ENCODE measurements around the gene TPD52L2.

TPD52L2 gene

DNA sequence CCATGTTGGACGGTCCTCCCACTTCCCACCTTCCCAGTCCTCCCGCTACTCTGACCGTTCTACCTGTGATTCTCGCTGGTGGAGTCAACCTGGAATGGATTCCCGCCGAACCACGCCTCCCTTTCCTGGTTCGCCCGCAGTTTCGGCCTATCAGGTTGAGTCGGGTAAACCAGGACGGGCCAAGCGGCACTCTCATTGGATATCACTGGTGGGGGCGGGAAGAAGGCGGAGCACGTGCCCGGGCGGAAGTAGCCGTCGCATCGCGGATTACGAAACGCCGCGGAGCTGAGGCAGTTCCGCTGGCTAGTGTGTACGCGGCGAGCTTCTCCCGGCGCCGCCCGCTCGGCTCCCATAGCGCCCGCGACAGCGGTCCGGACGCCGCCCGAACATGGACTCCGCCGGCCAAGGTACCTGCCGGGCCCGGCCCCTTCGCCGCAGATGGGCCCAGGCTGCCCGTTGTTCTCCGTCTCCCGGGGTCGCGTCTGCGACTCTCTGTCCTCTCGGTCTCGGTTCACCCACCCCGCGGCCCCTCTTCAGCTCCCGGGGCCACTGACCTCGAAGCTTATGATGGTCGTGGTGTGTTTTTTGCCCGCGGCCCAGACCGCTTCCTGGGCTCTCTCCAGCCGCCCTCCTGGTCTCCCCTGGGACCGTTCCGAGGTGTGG, at the start of gene TPD52L2:
TPD52L2 (plus strand) TSS at position 293 of the 663 bp plus-strand sequence; CDS start at position 389, 96 bp downstream.
- DNase-seq: peak; percentile 98 to 99
- TF ChIP-seq POLR2A (IDR thresholded peaks at IDR 0.05; ENCODE audit: low read length) (peak; percentile 93), GATA1 (IDR thresholded peaks at IDR 0.05; ENCODE audit: low read depth, low read length) (no peak)

DNA sequence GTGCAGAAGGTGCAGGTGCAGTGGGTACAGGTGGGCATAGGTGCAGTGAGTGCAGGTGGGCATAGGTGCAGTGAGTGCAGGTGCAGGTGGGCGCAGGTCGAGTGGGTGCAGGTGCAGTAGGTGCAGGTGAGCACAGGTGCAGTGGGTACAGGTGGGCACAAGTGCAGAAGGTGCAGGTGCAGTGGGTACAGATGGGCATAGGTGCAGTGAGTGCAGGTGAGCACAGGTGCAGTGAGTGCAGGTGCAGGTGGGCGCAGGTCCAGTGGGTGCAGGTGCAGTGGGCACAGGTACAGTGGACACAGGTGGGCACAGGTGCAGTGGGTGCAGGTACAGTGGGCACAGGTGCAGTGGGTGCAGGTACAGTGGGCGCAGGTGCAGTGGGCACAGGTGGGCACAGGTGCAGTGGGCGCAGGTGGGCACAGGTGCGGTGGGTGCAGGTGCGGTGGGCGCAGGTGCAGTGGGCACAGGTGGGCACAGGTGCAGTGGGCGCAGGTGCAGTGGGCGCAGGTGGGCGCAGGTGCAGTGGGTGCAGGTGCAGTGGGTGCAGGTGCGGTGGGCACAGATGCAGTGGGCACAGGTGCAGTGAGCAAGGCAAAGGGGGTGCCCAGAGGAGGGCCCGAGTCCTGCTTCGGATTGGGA, 49.3 kb upstream of the TPD52L2 start:
- TF ChIP-seq GATA1 (IDR thresholded peaks at IDR 0.05; ENCODE audit: low read depth, low read length) (no peak), POLR2A (IDR thresholded peaks at IDR 0.05; ENCODE audit: low read length) (no peak)
- peak; percentile 34 to 59 for DNase-seq

DNA sequence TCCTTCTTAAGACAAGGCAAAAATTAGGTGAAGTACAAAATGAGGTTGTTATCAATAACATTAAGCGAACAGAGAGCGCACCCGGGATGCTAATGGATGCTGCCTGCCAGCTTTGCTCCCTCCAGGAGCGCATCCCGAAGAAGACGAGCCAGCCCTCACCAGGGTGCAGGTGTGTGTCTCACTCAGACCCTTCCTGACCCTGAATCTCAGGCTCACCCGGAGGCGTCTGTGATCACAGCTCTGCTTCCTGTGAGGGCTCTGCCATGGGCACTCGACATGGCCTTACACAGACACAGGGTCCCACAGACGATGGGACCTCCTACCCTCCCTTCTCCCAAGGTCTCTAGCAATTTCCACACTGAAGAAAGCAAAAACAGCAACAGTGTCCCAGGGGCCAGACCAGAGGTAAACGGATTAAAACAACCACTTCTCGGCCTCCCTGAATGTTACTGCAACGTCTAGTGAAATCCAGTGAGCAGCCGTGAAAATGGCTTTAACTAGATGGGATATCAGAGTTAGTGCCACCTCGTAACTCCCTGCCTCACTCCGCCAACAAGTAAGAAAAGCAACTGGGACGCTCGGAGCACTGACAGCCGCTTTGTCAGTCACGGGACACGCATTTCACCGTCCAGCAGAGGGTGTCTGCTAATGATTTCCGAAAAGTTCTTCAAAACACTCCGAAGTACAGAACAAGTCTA, 45.7 kb upstream of the TPD52L2 start:
- no peak for TF ChIP-seq GATA1 (IDR thresholded peaks at IDR 0.05; ENCODE audit: low read depth, low read length)
- no peak for TF ChIP-seq POLR2A (IDR thresholded peaks at IDR 0.05; ENCODE audit: low read length)
- no peak for DNase-seq

DNA sequence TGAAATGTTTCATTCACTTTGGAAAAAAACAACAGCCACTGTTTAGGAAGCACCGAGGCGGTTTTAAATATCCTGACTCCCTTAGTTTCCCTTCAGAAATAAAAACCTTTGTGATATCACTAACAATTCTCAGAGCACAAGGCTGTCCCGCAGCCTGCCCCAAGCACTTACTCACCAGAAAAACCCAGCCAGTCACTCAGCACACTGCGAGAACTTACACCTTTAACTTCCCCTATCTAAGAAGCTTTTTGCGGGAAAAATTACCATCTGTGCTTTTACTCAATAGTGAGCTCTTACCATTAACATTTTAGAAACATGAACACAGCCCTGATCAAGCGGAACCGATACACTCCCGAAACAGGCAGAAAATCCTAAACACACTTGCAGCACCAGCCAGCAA, 43.3 kb upstream of the TPD52L2 start:
- TF ChIP-seq POLR2A (IDR thresholded peaks at IDR 0.05; ENCODE audit: low read length): no peak
- TF ChIP-seq GATA1 (IDR thresholded peaks at IDR 0.05; ENCODE audit: low read depth, low read length): no peak
- no peak for DNase-seq

DNA sequence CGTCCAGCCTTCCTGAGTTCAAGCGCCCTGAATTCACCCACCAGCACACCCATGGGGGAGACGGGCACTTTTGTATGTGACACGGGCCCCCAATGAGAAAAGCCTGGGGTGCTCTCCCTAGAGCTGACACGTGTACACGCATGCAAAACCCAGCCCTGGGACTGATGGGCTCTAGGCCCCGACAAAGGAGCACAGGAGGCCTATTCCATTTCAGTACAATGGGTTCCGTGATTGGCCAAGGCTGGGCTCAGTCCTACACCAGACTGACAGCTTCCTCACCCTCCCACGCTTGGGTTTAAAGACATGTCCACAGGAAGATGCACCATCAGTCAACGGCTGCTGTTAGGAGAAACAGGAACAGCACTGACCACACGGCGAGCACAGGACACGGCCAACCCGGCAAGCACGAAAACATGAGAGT, 42.8 kb upstream of the TPD52L2 start:
- no peak for DNase-seq
- TF ChIP-seq POLR2A (IDR thresholded peaks at IDR 0.05; ENCODE audit: low read length) (no peak), GATA1 (IDR thresholded peaks at IDR 0.05; ENCODE audit: low read depth, low read length) (no peak)

DNA sequence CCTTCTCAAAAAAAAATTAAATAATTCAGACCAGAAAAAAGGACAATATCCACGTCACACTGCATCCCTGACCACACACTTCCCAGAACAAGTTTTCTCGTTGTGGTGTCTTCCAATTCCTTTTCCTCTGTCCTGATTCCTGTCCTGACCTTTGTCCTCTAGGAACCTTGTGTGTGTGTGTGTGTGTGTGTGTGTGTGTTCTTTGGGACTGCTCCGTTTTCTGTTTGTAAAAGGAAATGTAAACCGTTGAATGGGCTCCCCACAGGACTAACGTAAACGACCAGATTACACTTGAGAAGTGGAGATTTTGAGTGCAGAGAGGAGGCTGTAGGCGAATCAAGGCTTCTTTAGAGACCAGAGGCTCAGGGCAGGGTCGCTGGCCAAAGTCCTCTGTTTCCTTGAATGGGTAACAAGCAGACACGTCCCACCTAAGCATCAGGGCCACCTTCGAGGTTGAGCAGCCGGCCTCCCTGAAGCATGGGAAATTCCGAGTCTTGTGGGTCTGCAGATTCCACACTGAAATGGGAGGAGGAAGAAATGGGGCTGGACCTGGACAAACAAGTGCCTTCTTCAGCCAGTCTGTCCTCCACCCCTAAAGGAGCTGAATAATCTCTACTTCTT, 41.3 kb upstream of the TPD52L2 start:
- DNase-seq: no peak
- TF ChIP-seq GATA1 (IDR thresholded peaks at IDR 0.05; ENCODE audit: low read depth, low read length): no peak
- TF ChIP-seq POLR2A (IDR thresholded peaks at IDR 0.05; ENCODE audit: low read length): no peak

DNA sequence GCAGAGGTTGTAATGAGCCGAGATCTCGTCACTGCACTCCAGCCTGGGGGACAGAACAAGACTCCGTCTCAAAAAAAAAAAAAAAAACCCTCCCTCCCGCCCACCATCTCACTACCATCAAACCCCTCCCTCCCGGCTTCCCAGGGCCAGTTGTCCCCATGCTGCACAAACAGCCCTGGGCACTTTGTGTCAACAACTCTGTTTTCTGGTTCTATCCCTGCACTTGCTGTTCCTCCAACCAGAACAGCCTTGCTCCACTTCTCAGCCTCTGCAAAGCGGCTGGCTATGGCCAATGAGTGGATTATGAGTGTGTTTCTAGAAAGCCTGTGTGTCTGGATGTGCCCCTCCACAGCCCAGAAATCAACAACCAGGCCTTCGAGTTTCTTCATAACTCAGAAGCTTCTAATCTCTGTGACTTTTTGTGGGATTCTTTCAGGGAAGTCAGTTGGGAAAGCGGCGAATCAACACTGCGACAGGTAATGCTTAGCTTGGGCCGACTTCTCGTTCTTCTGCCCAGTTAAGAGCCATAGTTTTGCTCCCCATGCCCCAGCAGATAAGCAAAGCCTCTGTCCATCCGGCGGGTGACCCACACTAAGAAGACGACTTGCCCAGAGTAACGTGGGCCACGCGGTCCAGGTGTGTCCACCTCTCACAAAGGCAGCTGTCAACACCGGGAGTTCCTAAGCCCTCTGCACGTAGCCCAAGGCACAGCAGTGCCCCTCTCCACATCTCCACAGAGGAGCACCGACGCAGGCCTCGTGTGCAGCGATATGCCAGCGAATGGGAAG, 39.5 kb upstream of the TPD52L2 start:
- TF ChIP-seq POLR2A (IDR thresholded peaks at IDR 0.05; ENCODE audit: low read length): no peak
- no peak for TF ChIP-seq GATA1 (IDR thresholded peaks at IDR 0.05; ENCODE audit: low read depth, low read length)
- no peak for DNase-seq

DNA sequence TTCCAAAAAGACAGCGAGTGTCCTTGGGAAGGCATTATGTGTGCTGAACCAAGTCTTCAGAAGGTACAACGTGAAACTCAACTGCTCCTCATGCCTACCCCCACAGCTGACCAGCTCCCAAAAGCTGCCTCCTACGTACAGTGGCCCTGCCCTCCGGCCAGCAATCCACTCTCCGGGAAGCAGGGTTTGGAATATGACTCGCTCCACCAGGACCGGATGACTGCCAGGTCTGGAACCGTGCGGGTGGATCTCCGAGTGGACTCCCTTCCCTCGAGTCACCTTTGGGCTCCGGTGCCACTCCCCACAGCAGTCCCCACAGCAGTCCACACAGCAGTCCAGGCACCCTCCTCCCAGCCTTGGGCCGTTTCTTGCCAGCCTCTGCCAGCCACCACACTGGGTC, 38.3 kb upstream of the TPD52L2 start:
- TF ChIP-seq GATA1 (IDR thresholded peaks at IDR 0.05; ENCODE audit: low read depth, low read length) (no peak), POLR2A (IDR thresholded peaks at IDR 0.05; ENCODE audit: low read length) (no peak)
- DNase-seq: no peak

DNA sequence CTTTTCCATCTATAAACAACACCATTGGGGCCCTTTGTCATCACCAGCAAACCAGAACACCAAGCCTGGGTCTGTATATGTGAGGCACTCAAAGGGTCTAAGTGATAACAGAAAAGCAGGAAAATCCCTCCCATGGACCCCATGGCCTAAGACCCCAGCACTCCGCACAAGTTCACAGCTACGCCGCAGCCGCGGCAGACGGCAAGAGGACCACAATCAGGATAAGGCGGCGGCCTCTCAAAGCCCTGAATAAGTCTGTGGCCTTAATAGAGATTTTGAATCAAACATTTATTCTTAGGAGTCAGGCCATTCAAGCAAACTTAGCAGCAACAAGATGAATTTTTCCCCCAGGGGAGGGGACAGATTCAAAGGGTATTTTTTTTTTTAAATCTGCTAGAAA, 36.9 kb upstream of the TPD52L2 start:
- TF ChIP-seq GATA1 (IDR thresholded peaks at IDR 0.05; ENCODE audit: low read depth, low read length): no peak
- no peak for TF ChIP-seq POLR2A (IDR thresholded peaks at IDR 0.05; ENCODE audit: low read length)
- DNase-seq: no peak

DNA sequence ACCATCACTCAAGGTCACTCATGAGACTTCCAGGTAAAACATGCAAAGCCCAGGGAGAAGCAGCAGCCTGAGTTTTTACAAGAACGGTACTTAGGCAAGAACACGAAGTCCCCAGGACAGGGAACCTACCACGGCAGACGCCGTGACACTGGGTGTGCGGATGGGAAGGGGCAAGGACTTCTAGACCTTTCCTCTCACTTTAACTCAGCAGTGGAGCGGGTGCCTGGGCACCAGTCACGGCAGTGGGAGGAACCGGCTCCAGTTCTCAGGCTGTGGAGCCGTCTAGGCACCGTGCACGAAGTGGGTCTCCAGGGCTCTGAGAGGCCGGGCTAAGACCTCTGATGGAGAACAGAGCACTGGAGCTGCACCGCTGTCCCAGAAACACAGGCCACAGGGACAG, 36.5 kb upstream of the TPD52L2 start:
- TF ChIP-seq GATA1 (IDR thresholded peaks at IDR 0.05; ENCODE audit: low read depth, low read length): no peak
- TF ChIP-seq POLR2A (IDR thresholded peaks at IDR 0.05; ENCODE audit: low read length): no peak
- no peak for DNase-seq

DNA sequence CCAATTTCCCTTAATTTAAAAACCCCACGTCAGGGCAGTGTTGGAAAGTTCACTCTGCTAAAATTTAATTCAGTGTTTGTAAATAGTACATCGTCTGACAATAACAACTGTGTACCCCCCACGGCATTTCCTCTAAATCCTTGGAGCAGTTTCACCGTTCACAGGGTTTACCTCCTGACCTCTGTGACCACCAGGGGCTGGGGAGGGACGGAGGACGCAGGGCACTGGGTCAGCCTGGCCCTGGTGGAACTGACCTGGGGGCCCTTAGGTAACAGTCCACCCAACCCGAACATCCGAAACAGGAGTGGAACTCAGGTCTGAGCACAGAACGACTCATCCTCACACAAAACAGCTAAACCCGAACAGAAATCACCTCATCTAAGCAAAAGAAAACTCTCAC, 36.1 kb upstream of the TPD52L2 start:
- TF ChIP-seq POLR2A (IDR thresholded peaks at IDR 0.05; ENCODE audit: low read length) (no peak), GATA1 (IDR thresholded peaks at IDR 0.05; ENCODE audit: low read depth, low read length) (no peak)
- DNase-seq: no peak

DNA sequence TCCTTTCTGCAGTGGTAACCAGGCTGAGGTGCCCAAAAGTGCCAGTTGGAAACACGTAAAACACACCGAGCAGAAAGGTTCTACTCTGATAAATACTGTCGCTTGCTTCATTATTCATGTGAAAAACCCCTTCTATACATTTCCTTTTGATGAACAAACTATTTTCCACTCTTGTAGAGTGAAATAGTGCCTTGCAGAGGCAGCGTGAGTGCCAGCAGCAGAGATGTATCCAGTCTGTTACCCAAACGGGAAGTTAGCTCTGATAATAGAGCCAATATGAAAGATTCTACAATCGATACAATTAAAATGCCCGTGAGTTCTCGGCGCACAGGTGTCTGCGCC, 35.5 kb upstream of the TPD52L2 start:
- DNase-seq: no peak
- TF ChIP-seq POLR2A (IDR thresholded peaks at IDR 0.05; ENCODE audit: low read length): no peak

DNA sequence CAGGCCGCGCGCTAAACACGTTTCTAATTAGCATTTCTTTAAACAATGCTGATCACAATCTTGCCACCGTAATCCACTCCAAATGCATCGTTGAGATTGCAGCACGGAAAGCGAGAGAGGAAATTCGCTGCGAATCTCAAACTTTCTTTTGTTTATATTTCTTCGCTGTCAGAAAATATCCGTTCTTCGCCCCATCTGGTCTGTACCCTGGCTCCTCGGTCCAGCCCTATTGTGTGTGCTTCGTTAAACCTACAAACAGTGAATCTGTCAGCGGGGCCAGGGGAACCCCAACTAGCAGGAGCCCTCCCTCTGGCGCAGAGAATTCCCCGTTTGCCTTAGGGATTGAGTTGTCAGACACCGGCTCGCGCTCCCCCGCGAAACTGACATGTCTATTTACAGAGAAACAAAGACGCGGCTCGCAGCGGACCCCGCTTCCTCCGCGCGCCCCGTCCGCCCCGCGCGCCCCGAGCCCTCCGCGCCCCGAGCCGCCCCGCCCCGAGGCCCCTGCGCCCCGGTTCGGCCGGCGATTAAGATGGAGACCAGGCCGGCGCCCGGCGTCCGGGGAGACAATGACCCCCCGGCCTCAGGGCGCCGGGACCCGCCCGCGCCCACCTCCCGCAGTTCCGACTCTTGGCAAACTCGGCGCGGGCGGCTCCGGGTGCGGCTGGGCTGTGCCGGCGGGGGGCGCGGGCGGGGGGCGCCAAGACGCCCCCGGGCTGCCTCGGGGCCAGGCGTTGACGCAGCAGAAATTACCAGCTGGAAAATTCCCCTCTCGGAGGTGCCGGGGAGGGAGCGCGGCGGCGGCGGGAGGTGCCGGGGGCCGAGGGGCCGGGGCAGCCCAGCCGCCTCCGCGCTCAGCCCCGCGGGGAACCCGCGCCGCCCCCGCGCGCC, 34.9 kb upstream of the TPD52L2 start:
- no peak for TF ChIP-seq GATA1 (IDR thresholded peaks at IDR 0.05; ENCODE audit: low read depth, low read length)
- no peak for TF ChIP-seq POLR2A (IDR thresholded peaks at IDR 0.05; ENCODE audit: low read length)
- no peak for DNase-seq

Measured in erythroblast (primary cell).